ENCODE measurements around the gene GPRC5C. TPM values are rescaled to one million over a fixed set of nuclear protein-coding genes. Genes with fewer than 3 reads are reported as not detected.
A peak's percentile ranks its signal among the peaks of the same experiment; 100 is the strongest.

Gene GPRC5C
- total RNA-seq, 4 donors from 2014 or later = 12.6 to 23.6 (median 14.5) TPM

DNA sequence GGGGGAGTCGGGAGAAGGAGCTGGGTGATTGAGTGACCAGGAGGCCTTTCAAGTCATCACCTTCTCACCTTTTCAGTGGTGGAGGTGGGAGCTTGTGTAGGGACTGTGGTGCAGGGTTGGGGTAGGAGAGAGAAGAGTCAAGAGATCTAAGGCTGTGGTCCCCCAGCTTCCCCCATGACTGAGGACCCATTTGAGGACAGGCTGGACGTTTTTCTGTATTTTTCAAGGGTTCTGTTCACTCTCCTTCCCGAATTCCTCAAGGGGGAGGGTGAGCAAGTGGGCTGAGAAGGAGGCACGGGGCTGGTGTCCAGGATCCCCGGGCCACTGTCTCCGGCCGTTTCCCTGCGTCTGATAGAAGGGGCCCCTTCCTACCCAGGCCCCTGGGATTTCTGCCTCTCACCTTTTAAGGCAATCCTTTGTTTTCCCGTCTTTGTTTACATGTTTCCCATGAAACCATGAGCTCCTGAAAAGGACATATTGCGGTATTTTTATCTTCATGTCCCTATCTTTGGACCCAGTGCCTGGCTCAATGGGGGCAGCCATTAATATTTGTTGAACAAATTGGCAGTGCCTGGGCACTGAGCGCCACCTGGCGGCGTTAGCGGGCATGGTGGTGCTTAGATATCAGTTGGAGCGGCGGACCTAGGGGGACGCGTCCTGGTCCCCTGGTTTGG, 25.4 kb downstream of the GPRC5C start:
- no peak overlapping the region for H3K27ac ChIP-seq (replicated peaks in 1 of 4)
- TF ChIP-seq POLR2AphosphoS5 (IDR thresholded peaks at IDR 0.05) (peak in 1 of 2 donors; percentile 59), POLR2A (IDR thresholded peaks at IDR 0.05; ENCODE audit: low read depth) (no peak), EP300 (IDR thresholded peaks at IDR 0.05) (no peak)
- TF ChIP-seq, protein P1, sequence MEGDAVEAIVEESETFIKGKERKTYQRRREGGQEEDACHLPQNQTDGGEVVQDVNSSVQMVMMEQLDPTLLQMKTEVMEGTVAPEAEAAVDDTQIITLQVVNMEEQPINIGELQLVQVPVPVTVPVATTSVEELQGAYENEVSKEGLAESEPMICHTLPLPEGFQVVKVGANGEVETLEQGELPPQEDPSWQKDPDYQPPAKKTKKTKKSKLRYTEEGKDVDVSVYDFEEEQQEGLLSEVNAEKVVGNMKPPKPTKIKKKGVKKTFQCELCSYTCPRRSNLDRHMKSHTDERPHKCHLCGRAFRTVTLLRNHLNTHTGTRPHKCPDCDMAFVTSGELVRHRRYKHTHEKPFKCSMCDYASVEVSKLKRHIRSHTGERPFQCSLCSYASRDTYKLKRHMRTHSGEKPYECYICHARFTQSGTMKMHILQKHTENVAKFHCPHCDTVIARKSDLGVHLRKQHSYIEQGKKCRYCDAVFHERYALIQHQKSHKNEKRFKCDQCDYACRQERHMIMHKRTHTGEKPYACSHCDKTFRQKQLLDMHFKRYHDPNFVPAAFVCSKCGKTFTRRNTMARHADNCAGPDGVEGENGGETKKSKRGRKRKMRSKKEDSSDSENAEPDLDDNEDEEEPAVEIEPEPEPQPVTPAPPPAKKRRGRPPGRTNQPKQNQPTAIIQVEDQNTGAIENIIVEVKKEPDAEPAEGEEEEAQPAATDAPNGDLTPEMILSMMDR (IDR thresholded peaks at IDR 0.05) = peak; percentile 97 to 99 (median 98)
- no peak for DNase-seq (ENCODE audit: extremely low spot score)
- 23% methylated on average over 18 of the region's 18 CpGs for WGBS
- intact Hi-C loops (cut with DNase I) = loop anchor here (1.0 to 10.0 kb wide), 2 partner anchors 78 to 418 kb away; partner anchors contain the start of gene FDXR
- peaks cover 0 to 14% (median 0%) of the 10 kb centered on the region in 4 donors for H3K27me3 ChIP-seq
- H3K4me1 ChIP-seq = peaks cover 34 to 42% (median 37%) of the 10 kb centered on the region in 4 donors
- H3K36me3 ChIP-seq = no peaks in the 10 kb centered on the region
- H3K4me3 ChIP-seq = no peak overlapping the region
- no peaks in the 10 kb centered on the region for H3K9me3 ChIP-seq

DNA sequence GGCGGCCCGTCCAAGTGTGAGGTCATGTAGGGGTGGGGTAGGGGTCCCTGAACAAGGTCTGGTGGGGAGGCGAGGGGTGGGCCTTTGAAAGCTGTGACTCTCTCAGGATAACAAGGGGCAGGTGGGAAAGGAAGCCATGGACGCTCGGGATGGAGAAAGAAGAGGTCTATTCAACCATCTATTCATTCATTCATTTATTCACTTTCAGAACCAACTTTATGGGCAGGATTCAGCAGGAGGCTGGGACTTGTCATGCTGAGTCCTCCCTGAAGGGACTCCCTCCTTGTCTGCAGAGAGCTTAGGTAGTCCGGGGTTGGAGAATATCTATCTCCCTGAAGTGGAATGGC, 25.9 kb downstream of the GPRC5C start:
- no peaks in the 10 kb centered on the region for H3K9me3 ChIP-seq
- H3K36me3 ChIP-seq = no peaks in the 10 kb centered on the region
- H3K27ac ChIP-seq (replicated peaks in 1 of 4) = no peak overlapping the region
- peaks cover 0 to 14% (median 0%) of the 10 kb centered on the region in 4 donors for H3K27me3 ChIP-seq
- WGBS = 36% methylated on average over 6 of the region's 6 CpGs
- H3K4me3 ChIP-seq = no peak overlapping the region
- H3K4me1 ChIP-seq = peaks cover 29 to 37% (median 32%) of the 10 kb centered on the region in 4 donors
- no peak for DNase-seq (ENCODE audit: extremely low spot score)
- TF ChIP-seq, protein P1 (IDR thresholded peaks at IDR 0.05) = no peak
- no peak for TF ChIP-seq EP300 (IDR thresholded peaks at IDR 0.05)
- no peak for TF ChIP-seq POLR2A (IDR thresholded peaks at IDR 0.05; ENCODE audit: low read depth)
- TF ChIP-seq POLR2AphosphoS5 (IDR thresholded peaks at IDR 0.05) = no peak
- intact Hi-C loops (cut with DNase I) = loop anchor here (1.0 to 10.0 kb wide), 2 partner anchors 78 to 417 kb away; partner anchors contain the start of gene FDXR

DNA sequence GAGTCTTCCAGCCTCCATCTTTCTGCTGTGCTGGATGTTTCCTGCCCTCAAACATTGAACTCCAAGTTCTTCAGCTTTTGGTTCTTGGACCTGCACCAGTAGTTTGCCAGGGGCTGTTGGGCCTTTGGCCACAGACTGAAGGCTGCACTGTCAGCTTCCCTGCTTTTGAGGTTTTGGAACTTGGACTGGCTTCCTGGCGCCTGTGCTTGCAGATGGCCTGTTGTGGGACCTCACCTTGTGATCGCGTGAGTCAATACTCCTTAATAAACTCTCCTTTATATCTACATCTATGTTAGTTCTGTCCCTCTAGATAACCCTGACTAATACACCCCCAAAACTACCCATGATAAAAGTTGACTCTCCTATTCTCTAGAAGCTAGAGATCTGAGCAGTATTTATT, 26.9 kb downstream of the GPRC5C start:
- WGBS = 85% methylated on average over 3 of the region's 3 CpGs
- Histone ChIP-seq H3K4me3 (no peak overlapping the region), H3K27me3 (peaks cover 0 to 18% (median 0%) of the 10 kb centered on the region in 4 donors), H3K27ac (replicated peaks in 1 of 4) (no peak overlapping the region), H3K9me3 (no peaks in the 10 kb centered on the region), H3K36me3 (no peaks in the 10 kb centered on the region), H3K4me1 (peaks cover 19 to 26% (median 21%) of the 10 kb centered on the region in 4 donors)
- intact Hi-C loops (cut with DNase I) = loop anchor here (10.0 kb wide), 1 partner anchor 416 kb away; the partner anchor contains the start of gene FDXR
- TF ChIP-seq POLR2A (IDR thresholded peaks at IDR 0.05; ENCODE audit: low read depth) (no peak), EP300 (IDR thresholded peaks at IDR 0.05) (no peak), POLR2AphosphoS5 (IDR thresholded peaks at IDR 0.05) (no peak)
- TF ChIP-seq, protein P1 (IDR thresholded peaks at IDR 0.05) = no peak
- no peak for DNase-seq (ENCODE audit: extremely low spot score)

DNA sequence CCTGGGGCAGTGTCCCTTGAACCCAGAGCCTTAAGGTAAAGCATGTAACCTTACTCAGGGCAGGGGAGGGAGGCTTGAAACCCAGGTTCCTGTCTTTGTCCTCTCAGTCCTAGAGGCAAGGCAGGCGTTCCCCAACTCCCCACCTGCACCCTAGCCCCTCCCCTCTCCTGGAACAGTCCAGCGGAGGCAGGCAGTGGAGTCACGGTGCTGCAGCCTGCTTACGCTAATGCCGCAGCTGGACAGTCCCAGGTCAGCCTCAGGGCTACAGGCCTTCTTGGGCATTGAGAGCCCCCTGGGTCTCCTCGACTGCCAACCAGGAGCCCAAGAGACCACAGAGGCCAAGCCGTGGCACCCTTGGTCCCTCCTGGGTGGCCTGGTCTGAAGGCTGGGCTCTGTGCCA, 27.7 kb downstream of the GPRC5C start:
- H3K27ac ChIP-seq (replicated peaks in 1 of 4) = no peak overlapping the region
- intact Hi-C loops (cut with DNase I) = loop anchor here (10.0 kb wide), 1 partner anchor 415 kb away; the partner anchor contains the start of gene FDXR
- no peaks in the 10 kb centered on the region for H3K36me3 ChIP-seq
- no peak for DNase-seq (ENCODE audit: extremely low spot score)
- peaks cover 0 to 18% (median 0%) of the 10 kb centered on the region in 4 donors for H3K27me3 ChIP-seq
- peaks cover 13 to 18% (median 14%) of the 10 kb centered on the region in 4 donors for H3K4me1 ChIP-seq
- TF ChIP-seq EP300 (IDR thresholded peaks at IDR 0.05) (no peak), POLR2A (IDR thresholded peaks at IDR 0.05; ENCODE audit: low read depth) (no peak), POLR2AphosphoS5 (IDR thresholded peaks at IDR 0.05) (no peak)
- TF ChIP-seq, protein P1 (IDR thresholded peaks at IDR 0.05) = no peak
- WGBS = 69% methylated on average over 7 of the region's 7 CpGs
- no peak overlapping the region for H3K4me3 ChIP-seq
- H3K9me3 ChIP-seq = no peaks in the 10 kb centered on the region

Measured in esophagus muscularis mucosa (tissue), 4 donors.